HAP-1 (cell line): ENCODE results near the gene POU6F2.
A peak's percentile ranks its signal among the peaks of the same experiment; 100 is the strongest.
"Not testable (repeated sequence)": the region's sequence is repeated elsewhere in the genome, so short reads cannot be mapped to it uniquely, and the experiment has no call there.

Experiments used
- DNase-seq, 2 experiments: peaks; one replicate each; pipeline ENCODE4 v3.0.0-alpha.2; 2016 to 2020; ENCODE audit warnings: low spot score in 2 of 2
- H3K27me3 ChIP-seq: fragments of 250-450 bp; sonication (Bioruptor Pico); 2 replicates; pipeline ENCODE4 v1.5.1; 2020; ENCODE audit warnings: low read depth, mild to moderate bottlenecking, moderate library complexity
- H3K36me3 ChIP-seq: fragments of 250-450 bp; sonication (Bioruptor Pico); replicated peaks from 2 replicates; pipeline ENCODE4 v1.5.1; 2020; ENCODE audit warnings: mild to moderate bottlenecking
- H3K4me1 ChIP-seq: fragments of 250-450 bp; sonication (Bioruptor Pico); 2 replicates; pipeline ENCODE4 v1.5.1; 2020; ENCODE audit warnings: mild to moderate bottlenecking
- H3K4me3 ChIP-seq: fragments of 250-450 bp; sonication (Bioruptor Pico); 2 replicates; pipeline ENCODE4 v1.5.1; 2020; ENCODE audit warnings: mild to moderate bottlenecking, moderate library complexity
- H3K9me3 ChIP-seq: fragments of 250-450 bp; sonication (Bioruptor Pico); 2 replicates; pipeline ENCODE4 v1.5.1; 2020; ENCODE audit warnings: mild to moderate bottlenecking, moderate library complexity
- in situ Hi-C: fragments of 300-500 bp; cut with MboI; formaldehyde crosslinking; loops from 3 replicates; pipeline ENCODE4 v1.14.3; 2020; ENCODE audit warnings: low sequenced_read_pairs, inconsistent platforms, mixed read lengths

The POU6F2 gene

GRCh38 chr7:38953227-38953626 is 24.5 kb upstream of the POU6F2 start:
- Histone ChIP-seq H3K27me3 (no peaks in the 10 kb centered on the region), H3K4me3 (no peak overlapping the region), H3K9me3 (no peaks in the 10 kb centered on the region), H3K4me1 (peaks cover 16% of the 10 kb centered on the region), H3K36me3 (no peaks in the 10 kb centered on the region)
- DNase-seq, result no peak
- in situ Hi-C loops, result no loop called here

- H3K9me3 ChIP-seq, result no peaks in the 10 kb centered on the region
- no peak for DNase-seq
- no peaks in the 10 kb centered on the region for H3K27me3 ChIP-seq
- H3K4me1 ChIP-seq, result peaks cover 16% of the 10 kb centered on the region
- in situ Hi-C loops, result no loop called here
- H3K36me3 ChIP-seq, result no peaks in the 10 kb centered on the region
- H3K4me3 ChIP-seq, result no peak overlapping the region
These were observed 23.7 kb upstream of the POU6F2 start for GRCh38 chr7:38953971-38954370.

- Histone ChIP-seq H3K4me3 (no peak overlapping the region), H3K4me1 (peaks cover 9% of the 10 kb centered on the region), H3K36me3 (no peaks in the 10 kb centered on the region), H3K27me3 (no peaks in the 10 kb centered on the region), H3K9me3 (no peaks in the 10 kb centered on the region)
- in situ Hi-C loops, result no loop called here
- no peak for DNase-seq
These were observed 21.8 kb upstream of the POU6F2 start for GRCh38 chr7:38955892-38956291.

GRCh38 chr7:38962028-38962427 is 15.7 kb upstream of the POU6F2 start:
- in situ Hi-C loops, result no loop called here
- H3K4me1 ChIP-seq, result no peaks in the 10 kb centered on the region
- H3K4me3 ChIP-seq, result no peak overlapping the region
- no peaks in the 10 kb centered on the region; the same call in 1 of the 2 replicates for H3K27me3 ChIP-seq
- peaks cover 2% of the 10 kb centered on the region; the same call in 1 of the 2 replicates for H3K9me3 ChIP-seq
- no peaks in the 10 kb centered on the region for H3K36me3 ChIP-seq
- DNase-seq, result no peak

- in situ Hi-C loops, result no loop called here
These were observed 12.8 kb upstream of the POU6F2 start for GRCh38 chr7:38964921-38965320.

GRCh38 chr7:38973760-38974159 is 3.9 kb upstream of the POU6F2 start:
- no peak for DNase-seq
- in situ Hi-C loops, result no loop called here
- Histone ChIP-seq H3K4me3 (no peak overlapping the region), H3K36me3 (no peaks in the 10 kb centered on the region), H3K4me1 (no peaks in the 10 kb centered on the region), H3K27me3 (no peaks in the 10 kb centered on the region), H3K9me3 (no peaks in the 10 kb centered on the region)

More at GRCh38 chr7:38964921-38965320, 12.8 kb upstream of the POU6F2 start:
- H3K4me1 ChIP-seq, result no peaks in the 10 kb centered on the region
- DNase-seq, result no peak
- no peaks in the 10 kb centered on the region for H3K36me3 ChIP-seq
- peaks cover 2% of the 10 kb centered on the region; the same call in 1 of the 2 replicates for H3K9me3 ChIP-seq
- no peaks in the 10 kb centered on the region; the same call in 1 of the 2 replicates for H3K27me3 ChIP-seq
- no peak overlapping the region for H3K4me3 ChIP-seq

GRCh38 chr7:38975944-38976392 is 1.7 kb upstream of the POU6F2 start:
- H3K27me3 ChIP-seq, result no peaks in the 10 kb centered on the region
- in situ Hi-C loops, result no loop called here

GRCh38 chr7:38978491-38978890 is 782 bp downstream of the POU6F2 start:
- in situ Hi-C loops, result no loop called here
- Histone ChIP-seq H3K9me3 (no peaks in the 10 kb centered on the region), H3K4me3 (no peak overlapping the region), H3K27me3 (no peaks in the 10 kb centered on the region), H3K4me1 (peaks cover 2% of the 10 kb centered on the region), H3K36me3 (no peaks in the 10 kb centered on the region)
- no peak for DNase-seq

More at GRCh38 chr7:38975944-38976392, 1.7 kb upstream of the POU6F2 start:
- H3K4me3 ChIP-seq, result no peak overlapping the region
- no peak for DNase-seq
- H3K9me3 ChIP-seq, result no peaks in the 10 kb centered on the region
- H3K4me1 ChIP-seq, result no peaks in the 10 kb centered on the region
- no peaks in the 10 kb centered on the region for H3K36me3 ChIP-seq

GRCh38 chr7:38992203-38992602 is 14.5 kb downstream of the POU6F2 start:
- peaks cover 3% of the 10 kb centered on the region; the same call in 1 of the 2 replicates for H3K9me3 ChIP-seq
- in situ Hi-C loops, result no loop called here
- no peaks in the 10 kb centered on the region for H3K27me3 ChIP-seq

GRCh38 chr7:39001595-39001994 is 23.9 kb downstream of the POU6F2 start:
- Histone ChIP-seq H3K27me3 (no peaks in the 10 kb centered on the region), H3K9me3 (no peaks in the 10 kb centered on the region; the same call in 1 of the 2 replicates), H3K36me3 (no peaks in the 10 kb centered on the region), H3K4me1 (peaks cover 9% of the 10 kb centered on the region), H3K4me3 (no peak overlapping the region)
- no peak for DNase-seq
- in situ Hi-C loops, result no loop called here

More at GRCh38 chr7:38992203-38992602, 14.5 kb downstream of the POU6F2 start:
- Histone ChIP-seq H3K4me1 (no peaks in the 10 kb centered on the region), H3K4me3 (no peak overlapping the region), H3K36me3 (no peaks in the 10 kb centered on the region)
- DNase-seq, result no peak

GRCh38 chr7:39002755-39003154 is 25.0 kb downstream of the POU6F2 start:
- no peaks in the 10 kb centered on the region for H3K36me3 ChIP-seq
- H3K4me1 ChIP-seq, result peaks cover 9% of the 10 kb centered on the region
- H3K4me3 ChIP-seq, result no peak overlapping the region
- peaks cover 2% of the 10 kb centered on the region; the same call in 1 of the 2 replicates for H3K9me3 ChIP-seq
- no peaks in the 10 kb centered on the region for H3K27me3 ChIP-seq
- no peak for DNase-seq
- in situ Hi-C loops, result no loop called here

- H3K27me3 ChIP-seq, result no peaks in the 10 kb centered on the region
- DNase-seq, result peak in 1 of 2 experiments; percentile 14
- H3K4me1 ChIP-seq, result peaks cover 9% of the 10 kb centered on the region
- H3K4me3 ChIP-seq, result no peak overlapping the region
- H3K9me3 ChIP-seq, result peaks cover 2% of the 10 kb centered on the region; the same call in 1 of the 2 replicates
- H3K36me3 ChIP-seq, result no peaks in the 10 kb centered on the region
- in situ Hi-C loops, result no loop called here
These were observed 27.3 kb downstream of the POU6F2 start for GRCh38 chr7:39005036-39005435.

- H3K4me1 ChIP-seq, result peaks cover 9% of the 10 kb centered on the region
- H3K9me3 ChIP-seq, result peaks cover 2% of the 10 kb centered on the region; the same call in 1 of the 2 replicates
- in situ Hi-C loops, result no loop called here
- no peaks in the 10 kb centered on the region for H3K27me3 ChIP-seq
- peak; percentile 17 to 49 for DNase-seq
- H3K36me3 ChIP-seq, result no peaks in the 10 kb centered on the region
- H3K4me3 ChIP-seq, result no peak overlapping the region
These were observed 27.8 kb downstream of the POU6F2 start for GRCh38 chr7:39005461-39005860.

- H3K36me3 ChIP-seq, H3K27me3 ChIP-seq, in situ Hi-C loops, H3K9me3 ChIP-seq, DNase-seq, H3K4me3 ChIP-seq: not testable (repeated sequence)
- H3K4me1 ChIP-seq, result peaks cover 15% of the 10 kb centered on the region
These were observed 35.6 kb downstream of the POU6F2 start for GRCh38 chr7:39013049-39013939.
